D721Med (cell line): ENCODE measurements around the gene ABHD17C.

Experiments used
- DNase-seq: peaks from one replicate; pipeline ENCODE4 v3.0.0; 2011; ENCODE audit warnings: low spot score; ENCODE audit not compliant: insufficient read length
- FAIRE-seq: peaks from 2 replicates; lab custom pipeline; 2011; peaks lifted over from hg19 to GRCh38; lab: Jason Lieb, UNC
- CTCF ChIP-seq: IDR thresholded peaks from 2 replicates; pipeline ENCODE4 v1.5.1; 2012; ENCODE audit warnings: mild to moderate bottlenecking, control low read depth; ENCODE audit not compliant: insufficient read depth; ENCODE audit errors: missing control alignments

The ABHD17C gene

GRCh38 chr15:80697075-80697685 lies 2.1 kb downstream of the ABHD17C start:
- FAIRE-seq, result no peak
- no peak for TF ChIP-seq CTCF
- DNase-seq, result no peak

- FAIRE-seq (no peak), DNase-seq (no peak)
- no peak for TF ChIP-seq CTCF
Observed at GRCh38 chr15:80698676-80699075, 3.6 kb downstream of the ABHD17C start.

GRCh38 chr15:80699981-80700380 lies 4.9 kb downstream of the ABHD17C start:
- DNase-seq, result no peak
- FAIRE-seq, result no peak
- no peak for TF ChIP-seq CTCF

GRCh38 chr15:80701676-80702311 lies 6.7 kb downstream of the ABHD17C start:
- TF ChIP-seq CTCF, result no peak
- DNase-seq (no peak), FAIRE-seq (no peak)

GRCh38 chr15:80703081-80703480 lies 8.0 kb downstream of the ABHD17C start:
- DNase-seq (no peak), FAIRE-seq (no peak)
- TF ChIP-seq CTCF, result no peak

GRCh38 chr15:80703965-80704364 lies 8.9 kb downstream of the ABHD17C start:
- FAIRE-seq (no peak), DNase-seq (no peak)
- TF ChIP-seq CTCF, result no peak

GRCh38 chr15:80706161-80706560 lies 11.1 kb downstream of the ABHD17C start:
- DNase-seq (no peak), FAIRE-seq (no peak)
- no peak for TF ChIP-seq CTCF
